Suppressor macrophage (primary cell): ENCODE measurements around the gene SPOCD1.

Experiments used
- DNase-seq, 4 experiments: peaks; one replicate each; pipeline ENCODE4 v3.0.0-alpha.2; 2020 to 2022

SPOCD1 gene

GRCh38 chr1:31771891-31772668 is 43.7 kb downstream of the SPOCD1 start:
- peak in 2 of 4 experiments; percentile 25 to 35 for DNase-seq

DNA sequence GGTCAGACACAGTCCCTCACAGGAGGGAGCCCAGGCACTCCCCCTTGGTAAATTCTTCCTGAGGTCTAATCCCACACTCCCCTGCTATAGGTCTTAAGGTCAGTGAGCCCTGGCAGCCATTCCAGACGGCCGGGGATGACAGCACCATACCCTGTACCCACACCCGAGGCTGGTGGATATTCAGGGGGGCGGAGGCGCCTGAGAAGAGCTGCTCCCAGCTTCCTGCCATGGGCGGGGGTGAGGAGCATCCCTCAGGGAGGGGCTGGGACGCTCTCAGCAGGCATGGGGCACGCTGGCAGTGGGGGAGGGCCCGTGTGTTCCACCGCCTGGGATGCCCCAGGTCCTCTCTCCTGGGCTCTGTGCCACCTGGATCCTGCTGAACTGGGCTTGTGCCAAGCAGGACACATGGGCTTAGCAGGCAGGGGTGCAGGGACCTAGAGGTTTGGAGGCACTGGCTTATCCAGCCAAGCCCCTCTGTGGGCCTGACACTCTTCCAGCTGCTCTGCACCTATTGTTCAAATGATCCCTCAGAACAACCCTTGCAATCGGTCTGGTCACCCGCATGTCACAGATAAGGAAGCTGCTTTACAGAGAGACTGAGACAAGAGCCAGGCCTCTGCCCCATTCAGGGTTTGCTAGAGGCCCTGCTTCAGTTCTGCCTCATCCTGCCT is 46.0 kb downstream of the SPOCD1 start:
- DNase-seq = no peak

DNA sequence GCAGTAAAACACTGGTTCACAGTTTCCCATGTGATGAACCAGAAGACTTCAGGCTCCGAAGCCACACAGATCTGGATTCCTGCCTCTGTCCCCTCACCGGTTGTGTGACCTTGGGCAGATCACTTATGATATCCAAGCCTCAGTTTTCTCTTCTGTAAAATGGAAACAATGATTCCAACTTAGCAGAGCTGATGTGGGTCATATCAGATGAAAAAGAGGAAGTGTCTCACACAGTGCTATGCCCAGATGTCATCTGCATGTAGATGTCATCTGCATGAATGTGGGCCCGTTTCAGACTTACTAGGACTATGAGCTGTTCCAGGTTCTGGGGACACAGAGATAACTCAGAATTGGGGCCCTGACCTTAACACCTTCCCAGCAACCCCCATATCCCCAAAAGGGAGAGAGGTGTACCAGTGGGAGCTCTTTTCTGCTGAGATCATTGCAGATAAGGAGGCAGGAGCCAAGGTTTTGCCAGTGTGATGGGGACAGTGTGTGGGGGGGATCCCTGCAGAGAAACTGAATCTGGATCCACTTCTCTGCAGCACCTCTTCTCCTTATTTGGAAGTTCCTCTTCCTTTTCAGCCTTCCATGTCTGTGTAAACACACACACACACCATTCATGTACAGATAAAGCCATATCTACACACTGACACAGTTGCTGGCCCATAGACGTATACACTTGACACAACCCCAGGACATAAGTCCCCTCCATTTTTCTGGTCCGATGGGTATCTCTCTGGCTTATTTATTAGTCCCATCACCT is 46.7 kb downstream of the SPOCD1 start:
- peak; percentile 29 to 64 (median 44) for DNase-seq

DNA sequence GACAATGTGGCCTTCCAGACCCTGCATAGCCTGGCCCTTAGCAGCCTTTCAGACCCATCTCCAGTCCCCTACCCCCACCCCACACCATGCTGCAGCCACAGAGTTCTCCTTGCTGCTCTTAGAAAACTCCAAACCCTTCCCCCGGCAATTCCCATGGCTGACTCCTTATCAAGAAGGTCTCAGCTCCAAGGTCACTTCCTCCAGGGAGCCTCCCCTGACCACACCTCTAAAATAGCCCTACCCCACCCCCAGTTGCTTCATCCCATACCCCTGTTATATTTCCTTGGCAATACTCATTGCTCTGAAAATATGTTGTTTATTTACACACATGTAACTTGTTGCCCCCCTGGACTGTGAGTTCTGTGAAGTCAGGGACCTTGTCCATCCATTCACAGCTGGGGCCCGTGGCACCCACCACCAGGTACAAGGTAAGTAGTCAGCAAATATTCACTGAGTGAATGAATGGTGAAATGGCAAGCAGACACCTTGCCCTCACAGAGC is 47.4 kb downstream of the SPOCD1 start:
- no peak for DNase-seq

GRCh38 chr1:31767225-31767624 is 48.6 kb downstream of the SPOCD1 start:
- no peak for DNase-seq

- no peak for DNase-seq
Measured at GRCh38 chr1:31765516-31765915, 50.3 kb downstream of the SPOCD1 start.

DNA sequence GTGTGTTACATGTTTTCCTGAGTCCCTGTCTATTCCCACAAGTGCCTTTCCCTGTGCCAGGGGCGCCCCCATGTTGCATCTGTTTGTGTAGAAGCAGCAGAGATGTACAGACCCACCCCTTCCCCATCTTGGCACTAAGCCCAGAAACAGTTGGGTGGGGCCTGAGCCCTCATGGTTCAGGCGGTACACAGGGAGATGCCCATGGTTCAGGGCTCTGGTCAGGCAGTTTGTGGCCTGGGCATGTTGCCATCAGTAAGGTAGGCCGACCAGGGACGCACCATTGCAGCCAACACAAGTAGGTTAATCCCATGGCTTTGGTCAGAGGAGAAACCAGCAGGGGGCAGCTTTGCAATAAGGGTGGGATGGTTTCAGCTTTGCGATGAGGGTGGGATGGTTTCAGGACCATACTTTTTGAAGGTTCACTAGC is 50.8 kb downstream of the SPOCD1 start:
- peak in 2 of 4 experiments; percentile 29 to 41 for DNase-seq

- peak in 2 of 4 experiments; percentile 41 to 61 for DNase-seq
Measured at GRCh38 chr1:31764312-31765040, 51.3 kb downstream of the SPOCD1 start, which contains the start of gene ADGRB2. Gene ADGRB2, minus strand, starts transcription at chr1:31764340. Its CDS starts 7,119 bp downstream, at chr1:31757221.

- peak in 1 of 4 experiments; percentile 30 for DNase-seq
Measured at GRCh38 chr1:31763671-31764311, 52.0 kb downstream of the SPOCD1 start.

GRCh38 chr1:31762726-31763670 is 52.8 kb downstream of the SPOCD1 start:
- peak; percentile 49 to 77 (median 56) for DNase-seq

DNA sequence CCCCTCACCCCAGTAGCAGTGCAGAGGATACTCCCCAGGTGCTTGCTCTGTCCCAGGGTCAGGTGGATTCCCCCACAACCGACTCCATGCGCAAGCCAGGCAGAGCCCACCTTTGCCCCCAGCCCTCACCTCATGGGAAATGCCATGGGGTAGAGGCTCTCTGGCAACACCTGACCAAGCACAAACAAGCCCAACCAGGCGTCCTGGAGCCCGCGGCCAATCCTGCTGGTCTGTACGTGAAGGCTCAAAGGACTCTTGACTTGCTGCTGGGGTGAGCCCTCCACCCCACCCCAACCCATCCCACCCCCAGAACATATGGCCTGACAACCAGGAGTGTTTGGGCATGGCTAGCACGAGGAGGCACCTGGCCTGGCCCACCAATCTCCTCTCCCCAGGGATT is 53.5 kb downstream of the SPOCD1 start:
- DNase-seq = no peak

DNA sequence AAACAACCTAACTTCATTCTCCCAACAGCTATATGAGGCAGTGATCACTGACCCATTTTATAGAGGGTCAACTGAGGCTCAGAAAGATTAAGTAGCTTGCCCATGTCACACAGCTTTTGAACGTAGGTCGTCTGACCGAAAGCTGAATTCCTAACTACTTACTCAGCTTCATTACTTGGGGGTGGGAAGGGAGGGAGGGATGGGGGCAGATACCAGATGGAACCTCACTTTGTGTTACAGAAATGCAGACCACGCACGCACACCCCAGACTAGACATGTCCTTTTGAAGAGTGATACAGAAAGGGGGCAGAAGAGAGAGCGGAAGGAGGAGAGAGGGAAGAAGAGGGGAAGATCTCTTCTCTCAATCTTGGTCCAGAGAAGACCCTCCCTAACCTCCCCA is 53.9 kb downstream of the SPOCD1 start:
- DNase-seq = no peak

- DNase-seq = peak; percentile 54 to 81 (median 70)
Measured at GRCh38 chr1:31760471-31761470, 55.1 kb downstream of the SPOCD1 start.

DNA sequence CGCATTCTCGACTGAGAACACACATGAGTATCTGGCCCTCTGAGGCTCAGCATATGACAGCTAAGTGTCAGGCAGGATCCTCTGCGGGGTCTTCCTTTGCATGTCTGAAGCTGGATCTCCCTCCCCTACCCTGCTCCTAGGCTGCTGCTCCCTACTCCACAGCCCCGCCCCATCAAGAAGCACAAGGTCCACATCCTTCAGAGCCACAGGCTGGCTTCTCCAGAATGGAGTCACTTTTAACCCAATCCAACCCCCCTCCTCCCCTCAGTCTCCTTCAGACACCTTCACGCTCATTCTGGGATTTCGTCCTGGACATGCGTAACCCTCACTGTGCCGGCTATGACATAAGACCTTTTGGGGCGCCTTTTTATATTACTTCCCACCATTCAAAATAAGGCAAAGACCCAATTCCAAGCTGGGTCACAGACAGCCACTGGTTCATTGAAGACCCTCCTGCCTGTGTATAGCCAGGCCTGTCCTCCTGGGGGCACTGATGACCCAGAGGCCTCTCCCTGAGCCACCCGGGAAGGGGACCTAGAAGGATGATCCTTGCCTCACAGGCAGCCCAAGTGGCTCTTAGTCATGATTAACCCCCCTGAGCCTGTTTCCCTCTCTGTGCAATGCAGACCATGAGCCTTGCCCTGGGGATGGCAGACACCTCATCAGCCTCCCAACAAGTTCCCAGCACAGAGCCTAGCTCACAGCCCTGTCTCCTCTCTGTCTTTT is 56.4 kb downstream of the SPOCD1 start:
- peak in 3 of 4 experiments; percentile 27 to 39 (median 32) for DNase-seq

- DNase-seq = no peak
Measured at GRCh38 chr1:31758823-31759222, 57.0 kb downstream of the SPOCD1 start.

- DNase-seq = no peak
Measured at GRCh38 chr1:31757989-31758388, 57.8 kb downstream of the SPOCD1 start.

DNA sequence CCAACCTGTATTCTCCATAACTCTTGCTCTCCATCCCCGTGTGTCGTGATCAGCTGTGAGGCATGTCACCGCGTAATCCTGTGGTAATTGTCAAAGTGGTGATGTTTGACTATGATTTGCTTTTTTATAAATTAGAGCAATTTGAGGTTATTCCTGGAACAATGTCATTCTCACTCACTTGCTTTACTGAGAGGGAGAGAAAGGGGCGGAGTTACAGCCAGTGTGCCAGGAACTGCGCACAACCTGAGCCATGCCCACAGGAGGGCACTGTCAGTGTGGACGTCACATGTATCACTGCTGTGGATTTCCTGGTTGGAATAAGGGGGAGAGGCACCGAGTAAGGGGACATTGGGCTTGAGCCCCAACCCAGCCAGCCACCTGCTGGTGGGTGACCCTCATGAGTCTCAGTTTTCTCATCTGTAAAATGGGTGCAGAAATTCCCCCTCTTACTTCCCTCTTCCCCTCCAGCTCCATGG is 58.6 kb downstream of the SPOCD1 start:
- DNase-seq = no peak

DNA sequence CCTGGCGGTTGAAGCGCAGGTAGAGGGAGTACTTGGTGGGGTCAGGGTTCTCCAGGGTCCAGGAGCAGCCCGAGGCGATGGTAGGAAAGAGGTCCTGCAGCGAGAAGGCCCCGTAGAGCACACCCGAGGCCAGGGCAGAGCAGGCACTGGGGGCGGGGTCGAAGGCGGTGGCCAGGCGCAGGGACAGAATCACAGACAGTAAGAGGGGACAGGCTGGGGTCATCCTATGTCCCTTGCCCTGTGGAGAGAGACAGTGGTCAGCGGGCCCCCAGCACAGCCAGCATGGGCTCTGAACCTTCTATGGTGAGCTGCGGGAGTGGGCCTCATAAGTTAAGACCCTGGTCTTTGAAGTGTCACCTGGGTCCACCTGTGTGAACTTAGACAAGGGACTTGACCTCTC is 59.2 kb downstream of the SPOCD1 start:
- DNase-seq = no peak
